ENCODE data around the gene CTBP2. TPM values are rescaled to one million over a fixed set of nuclear protein-coding genes. Genes with fewer than 3 reads are reported as not detected.
"Not testable (repeated sequence)": the region's sequence is repeated elsewhere in the genome, so short reads cannot be mapped to it uniquely, and the experiment has no call there.

Gene CTBP2
- total RNA-seq, 1 donor from 2014 or later: 83.2 TPM

DNA sequence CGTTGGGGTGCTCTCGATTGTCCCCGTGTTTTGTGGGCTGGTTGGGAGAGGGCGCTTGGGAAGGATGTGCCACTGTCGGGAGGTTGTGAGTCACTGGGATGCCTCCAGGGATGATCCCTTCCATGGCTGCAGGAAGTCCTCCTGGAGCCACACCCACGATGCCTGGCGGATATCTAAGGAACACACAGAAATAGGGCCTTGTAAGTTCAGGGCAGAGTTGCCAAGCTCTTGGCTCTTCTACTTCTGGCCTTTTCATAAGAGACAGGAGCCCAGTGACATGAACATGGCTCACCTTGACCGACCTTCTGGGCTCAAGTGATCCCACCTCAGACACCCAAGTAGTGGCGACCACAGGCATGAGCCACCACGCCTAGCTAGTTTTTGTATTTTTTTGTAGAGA, 170.8 kb downstream of the CTBP2 start:
- no peak for DNase-seq (ENCODE audit: extremely low read depth, low read depth, low spot score)

DNA sequence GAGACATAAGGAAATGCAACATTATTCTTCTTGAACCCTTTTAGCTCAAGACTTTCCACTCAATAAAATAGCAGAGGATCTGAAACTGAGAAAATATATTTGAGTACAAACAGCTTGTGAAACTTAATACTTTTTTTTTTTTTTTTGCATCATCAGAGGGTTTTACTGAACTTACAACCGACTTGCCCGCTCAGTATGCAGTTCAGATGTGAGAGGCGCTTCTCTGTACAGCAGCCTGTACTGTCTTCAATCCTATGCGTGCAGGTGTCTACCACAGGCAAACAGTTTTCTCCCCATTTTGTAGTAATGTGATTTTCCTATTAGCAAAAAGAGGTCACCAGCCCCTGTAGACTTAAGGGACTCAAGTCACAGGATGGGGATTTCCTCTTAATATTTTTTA, 171.6 kb downstream of the CTBP2 start:
- not testable (repeated sequence) for DNase-seq (ENCODE audit: extremely low read depth, low read depth, low spot score)

DNA sequence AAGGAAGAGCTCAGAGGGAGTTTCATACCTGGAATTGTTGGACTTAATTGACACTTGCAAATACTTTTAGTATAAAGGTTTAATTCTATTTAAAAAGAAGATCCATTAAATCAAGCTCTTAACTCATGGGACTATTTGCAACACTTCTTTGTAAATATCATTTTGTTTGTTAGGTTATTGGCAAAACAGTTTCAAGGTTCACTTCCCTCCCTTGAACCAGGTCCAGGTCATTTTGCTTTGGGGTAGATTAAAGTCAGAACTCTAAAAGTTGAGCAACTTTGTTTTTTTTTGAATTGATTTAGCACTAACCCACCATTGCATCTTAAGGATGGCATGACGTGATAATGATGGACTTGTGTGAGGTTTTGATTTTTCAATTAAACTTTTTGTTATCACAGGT, 172.6 kb downstream of the CTBP2 start:
- DNase-seq (ENCODE audit: extremely low read depth, low read depth, low spot score): no peak

DNA sequence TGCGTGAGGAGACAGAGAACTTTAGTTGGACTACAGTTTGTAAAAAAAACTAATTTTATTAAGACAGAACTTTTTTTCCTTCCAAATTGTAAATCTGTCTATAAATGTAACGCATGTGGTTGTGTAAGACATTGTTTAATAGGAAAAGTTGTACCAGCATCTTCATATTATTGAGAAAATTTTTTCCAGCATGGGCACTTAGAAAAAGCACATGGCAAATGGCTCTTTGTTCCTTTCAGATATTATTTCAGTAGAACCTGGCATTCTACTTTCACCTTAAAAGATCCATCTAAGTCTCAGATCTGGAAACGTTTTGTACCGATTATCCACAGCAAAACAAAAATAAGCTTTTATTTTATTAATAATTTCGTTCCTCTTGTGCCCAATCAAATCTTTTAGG, 175.2 kb downstream of the CTBP2 start:
- no peak for DNase-seq (ENCODE audit: extremely low read depth, low read depth, low spot score)

DNA sequence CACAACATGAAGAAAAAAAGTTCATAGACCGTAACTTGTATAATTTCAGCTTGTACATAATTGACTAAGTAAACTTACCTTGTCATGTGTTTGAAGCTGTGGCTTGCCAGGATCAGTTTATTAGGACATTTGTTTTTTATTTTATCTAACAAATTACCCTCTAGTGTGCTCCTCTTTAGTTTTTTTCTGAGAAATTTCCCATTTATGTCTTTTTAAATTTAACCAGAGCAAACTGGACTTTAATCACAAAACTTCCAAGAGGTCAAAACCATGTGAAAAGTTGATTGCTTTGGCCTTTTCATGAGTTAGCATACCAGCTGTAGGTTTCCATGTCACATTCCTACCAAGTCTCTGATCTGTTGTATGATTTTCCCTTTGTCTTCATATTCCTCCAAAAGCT, 176.0 kb downstream of the CTBP2 start:
- no peak for DNase-seq (ENCODE audit: extremely low read depth, low read depth, low spot score)

DNA sequence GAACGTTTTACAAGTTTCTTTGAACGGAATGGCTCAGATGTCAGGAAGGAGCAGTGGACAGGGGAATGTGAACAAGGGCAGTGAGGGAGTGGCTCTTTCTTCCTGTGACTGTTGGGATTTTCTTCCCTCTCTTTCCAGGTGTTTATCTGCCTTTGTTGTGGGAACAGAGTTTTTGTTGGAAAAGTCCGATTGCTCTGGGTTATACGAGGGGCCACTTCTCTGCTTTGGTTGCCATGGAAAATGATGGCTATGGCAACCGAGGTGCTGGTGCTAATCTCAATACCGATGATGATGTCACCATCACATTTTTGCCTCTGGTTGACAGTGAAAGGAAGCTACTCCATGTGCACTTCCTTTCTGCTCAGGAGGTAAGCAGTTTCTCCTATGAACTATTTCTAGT, 177.0 kb downstream of the CTBP2 start:
- DNase-seq (ENCODE audit: extremely low read depth, low read depth, low spot score): peak; percentile 55

GRCh38 chr10:124978376-124978725, 182.0 kb downstream of the CTBP2 start:
- DNase-seq (ENCODE audit: extremely low read depth, low read depth, low spot score): no peak

GRCh38 chr10:124977648-124978375, 182.6 kb downstream of the CTBP2 start:
- no peak for DNase-seq (ENCODE audit: extremely low read depth, low read depth, low spot score)

- no peak for DNase-seq (ENCODE audit: extremely low read depth, low read depth, low spot score)
Measured at GRCh38 chr10:124977161-124977560, 183.2 kb downstream of the CTBP2 start.

DNA sequence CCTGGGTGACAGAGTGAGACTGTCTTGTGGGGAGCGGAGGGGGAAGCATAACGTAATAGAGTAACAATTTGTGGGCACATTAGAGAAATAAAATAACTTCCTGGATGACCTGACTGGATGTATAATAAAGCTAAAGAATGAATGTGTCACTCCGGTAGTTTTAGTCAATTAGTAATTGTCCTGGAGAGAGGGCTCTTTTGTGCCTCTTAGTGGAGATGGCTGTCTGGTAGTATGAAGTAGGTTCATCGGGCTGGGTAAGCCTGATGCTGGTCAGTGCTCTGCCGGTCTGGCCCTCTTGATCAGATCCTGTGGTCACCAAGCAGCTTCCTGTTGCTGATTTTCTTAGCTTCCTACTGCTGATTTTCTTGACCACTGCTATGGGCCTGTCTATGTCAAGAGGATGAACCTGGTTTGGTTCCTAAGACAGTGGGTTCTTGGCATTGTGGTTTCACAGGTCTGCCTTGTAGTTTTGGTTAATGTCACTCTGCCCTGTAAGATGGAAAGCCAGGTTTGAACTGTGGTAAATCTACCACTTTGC, 184.3 kb downstream of the CTBP2 start:
- no peak for DNase-seq (ENCODE audit: extremely low read depth, low read depth, low spot score)

- DNase-seq (ENCODE audit: extremely low read depth, low read depth, low spot score): no peak
Measured at GRCh38 chr10:124974131-124974530, 186.2 kb downstream of the CTBP2 start.

- no peak for DNase-seq (ENCODE audit: extremely low read depth, low read depth, low spot score)
Measured at GRCh38 chr10:124972637-124973036, 187.7 kb downstream of the CTBP2 start.

GRCh38 chr10:124971276-124971675, 189.1 kb downstream of the CTBP2 start:
- DNase-seq (ENCODE audit: extremely low read depth, low read depth, low spot score): no peak

DNA sequence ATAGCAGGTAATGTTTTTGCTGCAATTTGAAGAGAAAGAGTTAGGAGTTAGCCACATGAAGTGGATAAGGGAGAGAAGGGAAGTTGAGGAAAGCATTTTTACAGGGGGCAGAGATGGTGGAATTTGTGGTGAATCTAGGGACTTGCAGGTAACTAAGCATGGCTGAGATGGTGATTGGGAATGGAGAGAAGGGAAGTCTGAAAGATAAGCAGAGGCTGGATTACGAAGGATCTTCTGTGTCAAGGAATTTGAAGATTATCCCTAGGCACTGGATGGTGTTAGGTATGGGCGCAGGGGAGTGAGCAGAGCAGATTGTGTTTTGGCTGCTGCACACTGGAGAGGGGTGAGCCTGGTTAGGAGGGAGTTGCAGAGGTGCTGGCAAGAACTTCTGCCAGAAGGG, 193.1 kb downstream of the CTBP2 start:
- DNase-seq (ENCODE audit: extremely low read depth, low read depth, low spot score): no peak

DNA sequence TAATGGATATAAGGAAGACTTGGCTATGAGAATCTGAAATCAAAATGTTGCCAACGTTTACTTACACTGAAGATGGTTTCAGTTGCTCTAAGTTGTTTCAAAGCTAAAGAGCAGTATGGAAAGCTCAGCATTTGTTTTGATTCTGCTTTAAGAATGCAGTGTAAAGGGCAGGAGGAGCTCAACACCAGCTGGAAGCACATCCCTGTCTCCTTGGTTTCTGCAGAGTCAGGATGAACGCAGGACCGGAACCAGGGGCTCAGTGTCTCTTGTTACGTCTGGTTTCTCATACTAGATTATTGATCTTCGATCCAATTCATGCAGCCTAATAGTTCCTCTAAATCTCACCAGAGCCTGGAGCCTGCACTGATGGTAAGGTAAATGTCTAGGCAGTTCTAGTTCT, 194.4 kb downstream of the CTBP2 start:
- DNase-seq (ENCODE audit: extremely low read depth, low read depth, low spot score): no peak

GRCh38 chr10:124963866-124964720, 196.3 kb downstream of the CTBP2 start:
- DNase-seq (ENCODE audit: extremely low read depth, low read depth, low spot score): no peak

DNA sequence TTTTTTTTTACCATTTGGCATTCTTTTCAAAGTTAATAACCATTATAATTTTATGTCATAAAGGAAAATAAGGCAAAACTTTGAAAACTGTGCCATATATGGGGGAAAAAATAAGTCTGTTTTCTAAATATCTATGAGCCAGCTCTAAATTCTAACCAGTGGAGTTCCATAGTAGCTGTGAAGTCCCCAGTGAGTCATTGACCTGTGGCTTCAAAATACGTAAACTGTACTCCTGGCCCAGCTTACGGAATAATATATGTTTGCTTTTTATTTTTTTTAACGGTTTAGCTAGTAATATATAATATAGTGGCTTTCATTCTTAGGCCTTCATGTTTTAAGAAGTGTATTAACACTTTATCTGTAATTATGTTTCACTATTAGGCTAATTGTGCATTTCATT, 197.9 kb downstream of the CTBP2 start:
- no peak for DNase-seq (ENCODE audit: extremely low read depth, low read depth, low spot score)

- DNase-seq (ENCODE audit: extremely low read depth, low read depth, low spot score): no peak
Measured at GRCh38 chr10:124961248-124961570, 199.2 kb downstream of the CTBP2 start.

DNA sequence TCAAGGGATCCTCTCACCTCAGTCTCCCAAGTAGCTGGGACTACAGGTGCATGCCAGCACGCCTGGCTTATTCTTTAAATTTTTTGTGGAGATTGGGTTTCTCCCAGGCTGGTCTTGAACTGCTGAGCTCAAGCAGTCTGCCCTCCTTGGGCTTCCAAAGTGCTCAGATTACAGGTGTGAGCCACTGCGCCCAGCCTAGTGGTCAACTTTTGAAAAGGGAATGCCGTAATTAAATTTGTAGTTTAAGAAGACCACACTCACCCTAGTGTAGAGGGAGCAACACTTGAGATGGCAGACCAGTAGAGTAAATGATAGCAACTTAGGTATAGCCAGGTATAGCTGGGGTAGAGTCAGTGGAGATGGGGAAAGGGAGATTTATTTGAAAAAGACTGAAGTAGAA, 200.8 kb downstream of the CTBP2 start:
- DNase-seq (ENCODE audit: extremely low read depth, low read depth, low spot score): no peak

GRCh38 chr10:124957404-124957947, 202.9 kb downstream of the CTBP2 start:
- no peak for DNase-seq (ENCODE audit: extremely low read depth, low read depth, low spot score)

- no peak for DNase-seq (ENCODE audit: extremely low read depth, low read depth, low spot score)
Measured at GRCh38 chr10:124956764-124957163, 203.6 kb downstream of the CTBP2 start.

DNA sequence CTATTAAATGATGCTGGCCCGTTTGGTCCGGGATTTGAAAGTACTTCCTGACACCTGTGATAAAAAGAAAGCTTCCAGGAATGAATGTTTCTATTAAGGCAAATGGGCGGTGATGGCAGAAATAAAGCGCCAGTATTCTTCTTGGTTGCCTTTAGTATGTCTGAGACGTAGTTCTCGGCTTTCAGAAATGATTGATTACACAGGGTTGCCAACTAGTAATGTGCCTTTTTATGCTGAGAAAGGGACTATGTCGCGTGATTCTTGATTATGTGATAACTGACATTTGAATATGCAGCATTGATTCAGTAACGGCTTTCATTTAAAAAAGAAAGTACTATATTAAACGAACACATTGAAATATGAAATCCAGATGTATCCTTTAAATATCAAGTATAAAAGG, 204.5 kb downstream of the CTBP2 start:
- DNase-seq (ENCODE audit: extremely low read depth, low read depth, low spot score): no peak
